ENCODE data around the gene CT45A7.
"Not testable (repeated sequence)": the region's sequence is repeated elsewhere in the genome, so short reads cannot be mapped to it uniquely, and the experiment has no call there.

CT45A7 gene, protein sequence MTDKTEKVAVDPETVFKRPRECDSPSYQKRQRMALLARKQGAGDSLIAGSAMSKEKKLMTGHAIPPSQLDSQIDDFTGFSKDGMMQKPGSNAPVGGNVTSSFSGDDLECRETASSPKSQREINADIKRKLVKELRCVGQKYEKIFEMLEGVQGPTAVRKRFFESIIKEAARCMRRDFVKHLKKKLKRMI

DNA sequence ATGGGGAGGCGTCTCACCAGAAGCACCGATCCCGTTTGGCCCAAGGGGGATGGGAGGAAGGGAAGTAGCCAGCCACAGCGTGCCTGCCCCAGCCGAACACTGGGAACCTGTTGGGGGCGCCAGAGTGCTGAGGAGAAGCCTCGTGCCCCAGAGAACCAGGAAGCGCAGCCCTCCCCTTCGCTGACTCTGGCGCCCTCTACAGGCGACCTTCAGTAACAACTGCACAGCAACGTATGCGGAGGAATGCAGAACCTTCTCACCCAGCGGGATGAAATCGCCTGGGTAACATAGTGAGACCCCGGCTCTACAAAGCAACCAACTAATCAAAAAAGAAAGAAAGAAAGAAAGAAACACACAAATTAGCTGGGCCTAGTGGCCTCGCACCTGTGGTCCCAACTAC is at the start of gene CT45A7:
Gene CT45A7, minus strand, starts transcription at position 101 of the 400 bp plus-strand sequence. CDS start 3,747 bp downstream, outside the sequence.
- H3K4me3 ChIP-seq (ENCODE audit: low read depth, low read length); H3K9ac ChIP-seq; H3K4me1 ChIP-seq; H2AFZ ChIP-seq; H3K27ac ChIP-seq; H3K36me3 ChIP-seq (ENCODE audit: control insufficient read depth, insufficient read depth, low read length); H3K9me3 ChIP-seq (ENCODE audit: control insufficient read depth, low read length); H3K79me2 ChIP-seq; H3K4me2 ChIP-seq (ENCODE audit: low read length); H3K27me3 ChIP-seq (ENCODE audit: control insufficient read depth, insufficient read depth, low read length): not testable (repeated sequence)

DNA sequence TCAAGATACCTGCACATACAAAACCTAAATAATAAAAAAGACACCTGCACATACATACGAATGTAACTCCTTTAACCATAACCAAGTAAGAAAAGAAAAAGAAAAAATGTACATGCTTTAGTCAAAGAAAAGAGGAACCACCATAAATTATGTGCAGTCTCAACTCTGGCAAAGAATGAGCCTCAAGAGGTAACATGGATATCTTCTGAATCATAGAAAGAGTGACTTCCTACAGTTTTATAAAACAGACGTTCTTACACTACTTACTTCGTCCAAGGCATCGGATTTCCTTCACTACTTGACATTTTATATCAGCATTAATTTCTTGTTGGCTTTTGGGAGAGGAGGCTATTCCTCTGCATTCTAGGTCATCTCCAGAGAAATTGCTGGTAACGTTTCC is 45.7 kb upstream of the CT45A7 start:
- H3K4me1 ChIP-seq; H3K9ac ChIP-seq; H3K36me3 ChIP-seq (ENCODE audit: control insufficient read depth, insufficient read depth, low read length); H3K27ac ChIP-seq; H3K27me3 ChIP-seq (ENCODE audit: control insufficient read depth, insufficient read depth, low read length); H3K4me3 ChIP-seq (ENCODE audit: low read depth, low read length); H3K4me2 ChIP-seq (ENCODE audit: low read length); H2AFZ ChIP-seq; H3K9me3 ChIP-seq (ENCODE audit: control insufficient read depth, low read length); H3K79me2 ChIP-seq: not testable (repeated sequence)

DNA sequence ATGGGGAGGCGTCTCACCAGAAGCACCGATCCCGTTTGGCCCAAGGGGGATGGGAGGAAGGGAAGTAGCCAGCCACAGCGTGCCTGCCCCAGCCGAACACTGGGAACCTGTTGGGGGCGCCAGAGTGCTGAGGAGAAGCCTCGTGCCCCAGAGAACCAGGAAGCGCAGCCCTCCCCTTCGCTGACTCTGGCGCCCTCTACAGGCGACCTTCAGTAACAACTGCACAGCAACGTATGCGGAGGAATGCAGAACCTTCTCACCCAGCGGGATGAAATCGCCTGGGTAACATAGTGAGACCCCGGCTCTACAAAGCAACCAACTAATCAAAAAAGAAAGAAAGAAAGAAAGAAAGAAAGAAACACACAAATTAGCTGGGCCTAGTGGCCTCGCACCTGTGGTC is 34.6 kb upstream of the CT45A7 start, which contains the start of gene CT45A9:
Gene CT45A9, minus strand, starts transcription at position 101 of the 400 bp plus-strand sequence. CDS start 3,751 bp downstream, outside the sequence.
- H3K4me2 ChIP-seq (ENCODE audit: low read length); H3K79me2 ChIP-seq; H3K27me3 ChIP-seq (ENCODE audit: control insufficient read depth, insufficient read depth, low read length); H3K9ac ChIP-seq; H3K27ac ChIP-seq; H3K36me3 ChIP-seq (ENCODE audit: control insufficient read depth, insufficient read depth, low read length); H3K4me1 ChIP-seq; H3K4me3 ChIP-seq (ENCODE audit: low read depth, low read length); H2AFZ ChIP-seq; H3K9me3 ChIP-seq (ENCODE audit: control insufficient read depth, low read length): not testable (repeated sequence)

DNA sequence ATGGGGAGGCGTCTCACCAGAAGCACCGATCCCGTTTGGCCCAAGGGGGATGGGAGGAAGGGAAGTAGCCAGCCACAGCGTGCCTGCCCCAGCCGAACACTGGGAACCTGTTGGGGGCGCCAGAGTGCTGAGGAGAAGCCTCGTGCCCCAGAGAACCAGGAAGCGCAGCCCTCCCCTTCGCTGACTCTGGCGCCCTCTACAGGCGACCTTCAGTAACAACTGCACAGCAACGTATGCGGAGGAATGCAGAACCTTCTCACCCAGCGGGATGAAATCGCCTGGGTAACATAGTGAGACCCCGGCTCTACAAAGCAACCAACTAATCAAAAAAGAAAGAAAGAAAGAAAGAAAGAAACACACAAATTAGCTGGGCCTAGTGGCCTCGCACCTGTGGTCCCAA is 17.4 kb upstream of the CT45A7 start, which contains the start of gene CT45A8:
Gene CT45A8, minus strand, starts transcription at position 101 of the 400 bp plus-strand sequence. CDS start 3,755 bp downstream, outside the sequence.
- H3K4me1 ChIP-seq; H3K4me3 ChIP-seq (ENCODE audit: low read depth, low read length); H3K27ac ChIP-seq; H3K36me3 ChIP-seq (ENCODE audit: control insufficient read depth, insufficient read depth, low read length); H3K4me2 ChIP-seq (ENCODE audit: low read length); H3K27me3 ChIP-seq (ENCODE audit: control insufficient read depth, insufficient read depth, low read length); H3K9me3 ChIP-seq (ENCODE audit: control insufficient read depth, low read length); H3K9ac ChIP-seq; H2AFZ ChIP-seq; H3K79me2 ChIP-seq: not testable (repeated sequence)

DNA sequence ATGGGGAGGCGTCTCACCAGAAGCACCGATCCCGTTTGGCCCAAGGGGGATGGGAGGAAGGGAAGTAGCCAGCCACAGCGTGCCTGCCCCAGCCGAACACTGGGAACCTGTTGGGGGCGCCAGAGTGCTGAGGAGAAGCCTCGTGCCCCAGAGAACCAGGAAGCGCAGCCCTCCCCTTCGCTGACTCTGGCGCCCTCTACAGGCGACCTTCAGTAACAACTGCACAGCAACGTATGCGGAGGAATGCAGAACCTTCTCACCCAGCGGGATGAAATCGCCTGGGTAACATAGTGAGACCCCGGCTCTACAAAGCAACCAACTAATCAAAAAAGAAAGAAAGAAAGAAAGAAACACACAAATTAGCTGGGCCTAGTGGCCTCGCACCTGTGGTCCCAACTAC is 17.2 kb downstream of the CT45A7 start, which contains the start of gene CT45A2:
Gene CT45A2, minus strand, starts transcription at position 101 of the 400 bp plus-strand sequence. CDS start 3,747 bp downstream, outside the sequence.
- H3K27me3 ChIP-seq (ENCODE audit: control insufficient read depth, insufficient read depth, low read length); H3K27ac ChIP-seq; H3K36me3 ChIP-seq (ENCODE audit: control insufficient read depth, insufficient read depth, low read length); H3K4me2 ChIP-seq (ENCODE audit: low read length); H3K4me3 ChIP-seq (ENCODE audit: low read depth, low read length); H3K9ac ChIP-seq; H3K9me3 ChIP-seq (ENCODE audit: control insufficient read depth, low read length); H3K79me2 ChIP-seq; H2AFZ ChIP-seq; H3K4me1 ChIP-seq: not testable (repeated sequence)

DNA sequence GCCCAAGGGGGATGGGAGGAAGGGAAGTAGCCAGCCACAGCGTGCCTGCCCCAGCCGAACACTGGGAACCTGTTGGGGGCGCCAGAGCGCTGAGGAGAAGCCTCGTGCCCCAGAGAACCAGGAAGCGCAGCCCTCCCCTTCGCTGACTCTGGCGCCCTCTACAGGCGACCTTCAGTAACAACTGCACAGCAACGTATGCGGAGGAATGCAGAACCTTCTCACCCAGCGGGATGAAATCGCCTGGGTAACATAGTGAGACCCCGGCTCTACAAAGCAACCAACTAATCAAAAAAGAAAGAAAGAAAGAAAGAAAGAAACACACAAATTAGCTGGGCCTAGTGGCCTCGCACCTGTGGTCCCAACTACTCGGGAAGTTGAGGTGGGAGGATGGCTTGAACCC is 34.4 kb downstream of the CT45A7 start, which contains the start of gene CT45A6:
Gene CT45A6, minus strand, starts transcription at position 101 of the 400 bp plus-strand sequence. CDS start 3,794 bp downstream, outside the sequence.
- not testable (repeated sequence) for H3K79me2 ChIP-seq; H3K27me3 ChIP-seq (ENCODE audit: control insufficient read depth, insufficient read depth, low read length); H3K9ac ChIP-seq; H3K4me2 ChIP-seq (ENCODE audit: low read length); H3K4me1 ChIP-seq; H3K36me3 ChIP-seq (ENCODE audit: control insufficient read depth, insufficient read depth, low read length); H2AFZ ChIP-seq; H3K9me3 ChIP-seq (ENCODE audit: control insufficient read depth, low read length); H3K4me3 ChIP-seq (ENCODE audit: low read depth, low read length); H3K27ac ChIP-seq

DNA sequence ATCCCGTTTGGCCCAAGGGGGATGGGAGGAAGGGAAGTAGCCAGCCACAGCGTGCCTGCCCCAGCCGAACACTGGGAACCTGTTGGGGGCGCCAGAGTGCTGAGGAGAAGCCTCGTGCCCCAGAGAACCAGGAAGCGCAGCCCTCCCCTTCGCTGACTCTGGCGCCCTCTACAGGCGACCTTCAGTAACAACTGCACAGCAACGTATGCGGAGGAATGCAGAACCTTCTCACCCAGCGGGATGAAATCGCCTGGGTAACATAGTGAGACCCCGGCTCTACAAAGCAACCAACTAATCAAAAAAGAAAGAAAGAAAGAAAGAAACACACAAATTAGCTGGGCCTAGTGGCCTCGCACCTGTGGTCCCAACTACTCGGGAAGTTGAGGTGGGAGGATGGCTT is 51.7 kb downstream of the CT45A7 start, which contains the start of gene CT45A5:
Gene CT45A5, minus strand, starts transcription at position 101 of the 400 bp plus-strand sequence. CDS start 3,774 bp downstream, outside the sequence.
- not testable (repeated sequence) for H2AFZ ChIP-seq; H3K79me2 ChIP-seq; H3K9me3 ChIP-seq (ENCODE audit: control insufficient read depth, low read length); H3K27me3 ChIP-seq (ENCODE audit: control insufficient read depth, insufficient read depth, low read length); H3K4me1 ChIP-seq; H3K36me3 ChIP-seq (ENCODE audit: control insufficient read depth, insufficient read depth, low read length); H3K9ac ChIP-seq; H3K27ac ChIP-seq; H3K4me2 ChIP-seq (ENCODE audit: low read length); H3K4me3 ChIP-seq (ENCODE audit: low read depth, low read length)

Measured in parathyroid adenoma (tissue), 2 donors.